Upper lobe of left lung (tissue), 4 donors: Measurements from ENCODE around the gene TBCA.

Experiments used
- POLR2A ChIP-seq, 4 donors: fragments of 450-650 bp; IDR thresholded peaks; one replicate each; pipeline ENCODE4 v1.5.1; 2016 to 2017; ENCODE audit warnings: antibody characterized with exemption in 4 of 4, mild to moderate bottlenecking in 2 of 4
- POLR2AphosphoS5 ChIP-seq, 2 donors: sonication (generic); formaldehyde crosslinking; IDR thresholded peaks; one replicate each; pipeline ENCODE4 v1.5.1; 2017; ENCODE audit warnings: antibody characterized with exemption in 2 of 2
- TF ChIP-seq, protein P1 (sequence below), 6 experiments: fragments of 450-650 bp in 4 of 6; fragments of 200-600 bp in 2 of 6; sonication (generic) in 2 of 6; IDR thresholded peaks; one replicate each; pipeline ENCODE4 v1.5.1; 2016 to 2019; ENCODE audit warnings: antibody characterized with exemption in 6 of 6

DNA sequence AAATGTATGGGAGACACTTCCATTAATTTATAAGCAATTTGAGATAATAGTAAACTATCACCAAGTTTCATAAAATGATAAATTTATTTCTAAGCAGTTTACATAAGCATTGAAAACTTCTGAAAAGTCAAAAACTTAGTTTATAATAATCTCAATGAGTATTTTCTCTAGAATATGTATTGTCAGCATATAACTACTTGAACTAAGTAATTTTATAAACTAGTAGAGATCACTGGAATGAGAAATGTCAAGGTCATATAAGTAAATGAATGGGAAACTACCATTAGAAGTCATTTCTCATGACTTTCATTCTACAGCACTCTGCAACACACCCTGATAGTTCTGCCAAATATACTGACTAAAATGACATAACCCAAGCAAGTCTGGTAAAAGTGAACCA, 3.4 kb downstream of the TBCA start:
- TF ChIP-seq, protein P1, sequence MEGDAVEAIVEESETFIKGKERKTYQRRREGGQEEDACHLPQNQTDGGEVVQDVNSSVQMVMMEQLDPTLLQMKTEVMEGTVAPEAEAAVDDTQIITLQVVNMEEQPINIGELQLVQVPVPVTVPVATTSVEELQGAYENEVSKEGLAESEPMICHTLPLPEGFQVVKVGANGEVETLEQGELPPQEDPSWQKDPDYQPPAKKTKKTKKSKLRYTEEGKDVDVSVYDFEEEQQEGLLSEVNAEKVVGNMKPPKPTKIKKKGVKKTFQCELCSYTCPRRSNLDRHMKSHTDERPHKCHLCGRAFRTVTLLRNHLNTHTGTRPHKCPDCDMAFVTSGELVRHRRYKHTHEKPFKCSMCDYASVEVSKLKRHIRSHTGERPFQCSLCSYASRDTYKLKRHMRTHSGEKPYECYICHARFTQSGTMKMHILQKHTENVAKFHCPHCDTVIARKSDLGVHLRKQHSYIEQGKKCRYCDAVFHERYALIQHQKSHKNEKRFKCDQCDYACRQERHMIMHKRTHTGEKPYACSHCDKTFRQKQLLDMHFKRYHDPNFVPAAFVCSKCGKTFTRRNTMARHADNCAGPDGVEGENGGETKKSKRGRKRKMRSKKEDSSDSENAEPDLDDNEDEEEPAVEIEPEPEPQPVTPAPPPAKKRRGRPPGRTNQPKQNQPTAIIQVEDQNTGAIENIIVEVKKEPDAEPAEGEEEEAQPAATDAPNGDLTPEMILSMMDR (IDR thresholded peaks at IDR 0.05): no peak
- TF ChIP-seq POLR2A (IDR thresholded peaks at IDR 0.05) (no peak), POLR2AphosphoS5 (IDR thresholded peaks at IDR 0.05) (no peak)
